ENCODE data around the gene ACIN1. TPM values are rescaled to one million over a fixed set of nuclear protein-coding genes. Genes with fewer than 3 reads are reported as not detected.
"Not testable (repeated sequence)": the region's sequence is repeated elsewhere in the genome, so short reads cannot be mapped to it uniquely, and the experiment has no call there.

The ACIN1 gene
- polyA plus RNA-seq, 1 donor: 144 TPM

DNA sequence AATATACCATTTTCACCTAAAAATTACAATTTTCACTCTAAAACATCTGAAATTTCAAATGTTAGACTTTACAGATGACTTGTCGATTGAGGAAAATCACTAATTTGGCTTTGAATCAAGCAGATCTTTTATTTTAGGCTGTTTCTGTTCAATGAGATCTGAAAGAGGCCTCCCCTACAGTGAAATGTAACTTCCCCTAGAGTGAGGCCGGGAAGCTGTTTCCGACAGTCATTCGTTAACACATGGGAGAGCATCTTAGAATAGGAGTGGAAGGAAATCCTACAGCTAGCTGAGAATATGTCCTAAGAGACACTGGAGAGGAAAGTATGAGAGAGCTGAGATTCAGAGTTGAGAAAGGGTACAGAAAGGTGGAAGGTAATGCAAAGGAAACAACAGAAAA is 79.3 kb downstream of the ACIN1 start:
- no peak for DNase-seq (ENCODE audit: low read depth)

DNA sequence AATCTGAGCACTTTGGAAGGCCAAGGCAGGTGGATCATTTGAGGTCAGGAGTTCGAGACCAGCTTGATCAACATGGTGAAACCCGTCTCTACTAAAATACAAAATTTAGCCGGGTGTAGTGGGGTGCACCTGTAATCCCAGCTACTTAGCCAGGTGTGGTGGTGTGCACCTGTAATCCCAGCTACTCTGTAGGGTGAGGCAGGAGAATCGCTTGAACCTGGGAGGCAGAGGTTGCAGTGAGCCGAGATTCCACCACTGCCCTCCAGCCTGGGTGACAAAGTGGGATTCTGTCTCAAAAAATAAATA is 81.2 kb downstream of the ACIN1 start:
- DNase-seq (ENCODE audit: low read depth): not testable (repeated sequence)

DNA sequence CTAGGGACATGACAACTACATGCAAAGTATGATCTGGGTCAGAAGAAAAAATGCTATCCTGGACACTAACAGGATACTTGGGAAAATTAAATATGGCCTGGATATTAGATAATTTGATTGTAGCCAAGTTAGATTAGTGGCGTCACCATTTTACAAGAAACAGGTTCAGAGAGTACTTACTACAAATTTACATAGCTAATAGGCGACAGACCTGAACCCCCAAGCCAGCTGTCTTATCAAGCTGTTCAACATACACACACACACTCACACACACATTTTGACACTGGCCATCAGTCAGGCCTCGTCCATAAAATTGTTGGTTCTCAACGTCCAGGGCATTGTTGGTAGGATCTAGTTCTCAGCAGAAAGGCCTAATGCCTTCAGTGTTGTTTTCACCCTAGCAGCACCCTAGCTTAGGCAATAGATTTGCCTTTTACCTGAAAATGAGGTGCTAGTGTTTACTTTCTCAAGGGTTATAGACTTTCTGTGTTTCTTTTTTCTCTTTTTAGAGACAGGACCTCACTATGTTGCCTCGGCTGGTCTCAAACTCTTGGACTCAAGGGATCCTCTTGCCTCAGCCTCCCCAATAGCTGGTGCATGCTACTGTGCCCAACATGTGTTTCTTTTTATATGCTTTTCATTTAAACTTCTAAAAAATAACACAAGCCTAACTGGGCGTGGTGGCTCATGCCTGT is 81.7 kb downstream of the ACIN1 start:
- DNase-seq (ENCODE audit: low read depth): no peak

DNA sequence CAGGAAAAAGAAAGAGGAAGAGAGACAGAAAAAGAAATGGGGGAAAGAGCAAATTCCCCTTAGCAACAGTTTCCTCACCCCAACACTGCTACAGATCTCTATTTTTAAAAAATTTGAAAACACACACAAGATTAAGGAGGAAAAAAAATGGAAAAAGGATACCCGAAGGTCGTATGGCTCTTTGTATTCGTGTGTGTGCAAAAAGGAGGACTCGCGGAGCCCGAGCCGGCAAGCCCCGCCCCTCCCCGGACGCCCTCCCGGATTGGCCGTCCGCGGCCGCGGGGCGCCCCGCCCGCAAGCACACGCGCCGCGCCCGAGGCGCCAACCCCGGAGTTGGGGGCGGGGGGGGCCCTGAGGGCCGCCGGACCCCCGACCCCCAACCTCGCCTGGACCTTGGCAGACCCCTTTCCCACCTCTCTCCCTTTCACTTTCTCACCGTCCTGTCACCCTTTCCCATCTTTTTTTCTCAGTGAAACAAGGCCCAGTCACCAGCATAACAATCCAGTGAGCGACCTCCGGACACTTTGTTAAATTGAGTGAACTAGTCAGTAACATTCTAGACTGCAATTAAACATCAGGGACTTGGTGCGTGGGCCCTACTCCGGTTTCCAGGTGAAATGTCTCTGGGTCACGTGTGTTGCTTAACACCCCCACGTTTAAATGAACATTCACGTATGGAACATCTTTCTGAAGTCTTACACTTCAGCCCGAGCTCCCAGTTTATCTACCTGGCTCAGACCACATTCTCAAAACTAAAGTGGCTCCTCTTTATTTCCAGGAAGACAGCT is 84.8 kb downstream of the ACIN1 start, which contains the start of gene C14orf93:
Gene C14orf93 (minus strand): TSS at position 205 of the 788 bp plus-strand sequence. CDS start 11,120 bp downstream, outside the sequence.
- DNase-seq (ENCODE audit: low read depth): no peak

DNA sequence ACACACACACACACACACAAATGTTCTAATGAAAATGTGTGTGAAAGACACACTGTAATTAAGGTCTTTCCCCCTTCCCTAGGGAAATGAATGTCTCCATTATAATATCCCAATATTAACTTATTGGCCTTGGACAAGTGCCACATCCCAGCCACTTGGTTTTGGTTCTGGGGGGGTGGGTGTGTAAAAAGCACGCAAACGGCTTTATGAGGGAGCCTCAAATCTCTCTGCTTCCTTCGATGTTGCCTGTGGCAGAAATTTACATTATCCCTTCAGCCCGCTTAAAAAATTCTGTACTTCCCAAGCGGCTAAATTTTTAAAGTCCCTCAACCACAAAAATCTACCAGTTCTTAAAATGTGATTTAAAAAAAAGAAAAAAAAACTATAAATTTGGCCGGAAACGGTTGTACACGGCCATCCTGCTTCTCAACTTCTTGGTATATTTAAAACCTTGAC is 85.4 kb downstream of the ACIN1 start:
- no peak for DNase-seq (ENCODE audit: low read depth)

DNA sequence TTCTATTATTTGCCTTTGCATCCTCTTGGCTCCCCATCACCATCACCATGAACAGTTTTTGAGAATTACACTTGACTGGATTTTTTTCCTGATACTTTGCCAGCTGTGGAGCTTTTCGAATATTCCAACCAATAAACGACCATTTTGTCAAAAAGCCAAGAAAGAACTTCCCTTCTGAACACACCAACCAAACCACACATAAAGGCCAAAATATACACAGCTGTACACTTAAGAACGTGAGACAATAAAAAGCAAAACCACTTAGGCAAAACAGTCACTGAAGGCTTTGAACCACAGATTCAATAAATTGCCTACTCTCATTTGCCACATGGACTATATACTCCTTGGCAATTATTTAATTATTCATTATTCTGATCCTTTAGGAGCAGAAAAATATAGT is 86.1 kb downstream of the ACIN1 start:
- no peak for DNase-seq (ENCODE audit: low read depth)

Other genes starting within 250 kb of the ACIN1 start
- 36.5 TPM for gene LRP10, start 223.4 kb downstream of the ACIN1 start, polyA plus RNA-seq (ENCODE audit: insufficient read length)
- gene REM2, start 211.9 kb downstream of the ACIN1 start, polyA plus RNA-seq (ENCODE audit: insufficient read length): 0.24 TPM
- gene RBM23, start 176.0 kb downstream of the ACIN1 start, polyA plus RNA-seq (ENCODE audit: insufficient read length): 57.9 TPM
- gene PRMT5, start 165.8 kb downstream of the ACIN1 start, polyA plus RNA-seq (ENCODE audit: insufficient read length): 61.0 TPM
- 30.2 TPM for gene HAUS4, start 138.0 kb downstream of the ACIN1 start, polyA plus RNA-seq (ENCODE audit: insufficient read length)
- 44.8 TPM for gene AJUBA, start 112.6 kb downstream of the ACIN1 start, polyA plus RNA-seq (ENCODE audit: insufficient read length)
- 11.2 TPM for gene C14orf93, start 85.0 kb downstream of the ACIN1 start, polyA plus RNA-seq (ENCODE audit: insufficient read length)
- gene PSMB5, start 60.2 kb downstream of the ACIN1 start, polyA plus RNA-seq (ENCODE audit: insufficient read length): 226 TPM
- not detected for gene PSMB11, start 52.9 kb downstream of the ACIN1 start, polyA plus RNA-seq (ENCODE audit: insufficient read length)
- gene CDH24, start 37.6 kb downstream of the ACIN1 start, polyA plus RNA-seq (ENCODE audit: insufficient read length): 3.8 TPM
- 47.4 TPM for gene C14orf119, start 369 bp upstream of the ACIN1 start, polyA plus RNA-seq (ENCODE audit: insufficient read length)
- not detected for gene CIROP, start 9.9 kb upstream of the ACIN1 start, polyA plus RNA-seq (ENCODE audit: insufficient read length)
- 0.11 TPM for gene CEBPE, start 24.1 kb upstream of the ACIN1 start, polyA plus RNA-seq (ENCODE audit: insufficient read length)
- 2.9 TPM for gene SLC7A8, start 88.5 kb upstream of the ACIN1 start, polyA plus RNA-seq (ENCODE audit: insufficient read length)
- 0.59 TPM for gene RNF212B, start 142.8 kb upstream of the ACIN1 start, polyA plus RNA-seq (ENCODE audit: insufficient read length)
- gene HOMEZ, start 191.0 kb upstream of the ACIN1 start, polyA plus RNA-seq (ENCODE audit: insufficient read length): 11.1 TPM
- 18.5 TPM for gene PPP1R3E, start 207.7 kb upstream of the ACIN1 start, polyA plus RNA-seq (ENCODE audit: insufficient read length)
- 30.9 TPM for gene BCL2L2, start 211.7 kb upstream of the ACIN1 start, polyA plus RNA-seq (ENCODE audit: insufficient read length)
- gene PABPN1, start 226.3 kb upstream of the ACIN1 start, polyA plus RNA-seq (ENCODE audit: insufficient read length): 114 TPM

Measured in forelimb muscle (tissue), 1 donor.